HL-60/S4 treated with retinoic acid at 250 ng/mL for 4 days and 3 days (cell line): Measurements from ENCODE around the gene LRRK1.

Experiments used
- in situ Hi-C: fragments of 300-500 bp; cut with MboI; formaldehyde crosslinking; loops from 2 replicates; pipeline ENCODE4 v1.7.0; 2022; ENCODE audit warnings: low sequenced_read_pairs

Gene LRRK1

GRCh38 chr15:101036189-101036588 is 117.0 kb downstream of the LRRK1 start:
- in situ Hi-C loops, result no loop called here

- in situ Hi-C loops, result no loop called here
These were observed 118.1 kb downstream of the LRRK1 start for GRCh38 chr15:101037090-101037830.

GRCh38 chr15:101038327-101039003 is 119.3 kb downstream of the LRRK1 start:
- in situ Hi-C loops, result no loop called here

- in situ Hi-C loops, result no loop called here
These were observed 120.3 kb downstream of the LRRK1 start for GRCh38 chr15:101039461-101039860.

GRCh38 chr15:101042320-101042719 is 123.2 kb downstream of the LRRK1 start:
- in situ Hi-C loops, result no loop called here

- in situ Hi-C loops, result no loop called here
These were observed 123.9 kb downstream of the LRRK1 start for GRCh38 chr15:101043011-101043410.

- in situ Hi-C loops, result no loop called here
These were observed 124.9 kb downstream of the LRRK1 start for GRCh38 chr15:101043911-101044624.

- in situ Hi-C loops, result no loop called here
These were observed 125.6 kb downstream of the LRRK1 start for GRCh38 chr15:101044625-101045235.

- in situ Hi-C loops, result no loop called here
These were observed 126.1 kb downstream of the LRRK1 start for GRCh38 chr15:101045236-101045646.

- in situ Hi-C loops, result no loop called here
These were observed 126.9 kb downstream of the LRRK1 start for GRCh38 chr15:101045835-101046691.

GRCh38 chr15:101046826-101047225 is 127.7 kb downstream of the LRRK1 start:
- in situ Hi-C loops, result no loop called here

- in situ Hi-C loops, result no loop called here
These were observed 128.2 kb downstream of the LRRK1 start for GRCh38 chr15:101047301-101047781.

- in situ Hi-C loops, result no loop called here
These were observed 129.0 kb downstream of the LRRK1 start for GRCh38 chr15:101048176-101048575.

GRCh38 chr15:101048581-101049030 is 129.4 kb downstream of the LRRK1 start:
- in situ Hi-C loops, result no loop called here

GRCh38 chr15:101049282-101049681 is 130.1 kb downstream of the LRRK1 start:
- in situ Hi-C loops, result no loop called here

- in situ Hi-C loops, result no loop called here
These were observed 130.9 kb downstream of the LRRK1 start for GRCh38 chr15:101049856-101050622.

- in situ Hi-C loops, result no loop called here
These were observed 131.6 kb downstream of the LRRK1 start for GRCh38 chr15:101050623-101051290.

GRCh38 chr15:101051291-101052030 is 132.3 kb downstream of the LRRK1 start:
- in situ Hi-C loops, result no loop called here
